NCI-H1092 treated with DMSO at 0.1 percent for 48 hours (cell line): ENCODE measurements around the gene TFPT.
"Not testable (repeated sequence)": the region's sequence is repeated elsewhere in the genome, so short reads cannot be mapped to it uniquely, and the experiment has no call there.

Experiments
- DNase-seq: peaks from one replicate; lab custom pipeline; 2025; lab: John Stamatoyannopoulos, UW

Gene TFPT

GRCh38 chr19:54123682-54124081 is 8.2 kb upstream of the TFPT start:
- no peak for DNase-seq

GRCh38 chr19:54121259-54121658 is 5.8 kb upstream of the TFPT start:
- no peak for DNase-seq

DNA sequence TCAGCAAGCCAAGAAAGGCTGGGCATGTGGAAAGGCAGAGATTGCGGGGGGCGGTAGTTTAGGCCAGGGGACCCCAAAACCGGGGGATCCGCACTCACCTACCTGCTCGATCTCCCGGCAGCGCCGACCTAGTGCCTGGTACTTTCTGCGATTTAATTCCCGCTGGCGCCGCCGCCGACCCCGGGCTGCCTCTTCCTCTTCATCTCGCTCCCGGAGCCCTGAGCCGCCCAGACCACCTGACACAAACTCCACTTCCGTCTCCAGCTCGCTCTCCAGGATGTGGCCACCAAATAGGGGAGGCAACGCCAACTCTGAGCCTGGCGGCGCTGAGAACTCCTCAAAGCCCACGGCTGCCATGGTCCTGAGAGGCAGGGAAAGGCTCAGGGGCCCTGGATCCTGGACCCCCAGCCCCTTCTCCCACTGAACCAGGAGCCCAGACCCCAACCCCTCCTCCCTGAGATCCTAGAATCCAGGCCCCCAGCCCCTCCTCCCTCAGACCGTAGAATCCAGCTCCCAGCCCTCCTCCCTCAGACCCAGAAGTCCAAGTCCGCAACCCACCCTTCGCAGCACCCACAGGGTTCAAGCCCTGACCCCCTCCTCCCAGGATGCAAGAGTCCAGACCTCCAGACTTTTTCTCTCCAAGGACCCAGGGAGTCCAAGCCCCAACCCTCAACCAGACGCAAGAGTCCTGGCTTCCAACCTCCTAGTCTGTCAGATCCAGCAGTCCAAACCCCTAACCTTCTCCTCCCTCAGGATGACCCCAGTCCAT is 933 bp downstream of the TFPT start:
- peak; percentile 3 for DNase-seq

GRCh38 chr19:54109651-54110050 is 5.8 kb downstream of the TFPT start:
- DNase-seq, result no peak

- no peak for DNase-seq
Measured at GRCh38 chr19:54108496-54108895, 7.0 kb downstream of the TFPT start.

- DNase-seq, result no peak
Measured at GRCh38 chr19:54107876-54108490, 7.5 kb downstream of the TFPT start.

DNA sequence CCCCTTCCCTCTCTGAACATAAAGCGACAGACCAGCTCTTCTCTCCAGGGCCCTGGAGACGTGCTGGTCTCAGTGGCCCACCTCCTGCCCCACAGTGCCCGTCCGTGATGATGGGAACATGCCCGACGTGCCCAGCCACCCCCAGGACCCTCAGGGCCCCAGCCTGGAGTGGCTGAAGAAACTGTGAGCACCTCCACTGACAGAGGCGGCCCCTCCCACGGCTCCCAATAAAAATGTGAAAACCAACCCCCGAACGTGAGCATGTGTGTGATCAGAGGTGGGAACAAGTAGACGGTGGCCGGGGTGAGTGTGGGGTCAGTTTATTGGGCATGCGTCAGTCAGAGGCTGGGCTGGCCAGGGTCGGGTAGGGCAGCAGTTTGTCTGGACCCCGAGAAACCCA is 8.7 kb downstream of the TFPT start:
- DNase-seq, result no peak

GRCh38 chr19:54105796-54106195 is 9.7 kb downstream of the TFPT start:
- DNase-seq, result no peak

DNA sequence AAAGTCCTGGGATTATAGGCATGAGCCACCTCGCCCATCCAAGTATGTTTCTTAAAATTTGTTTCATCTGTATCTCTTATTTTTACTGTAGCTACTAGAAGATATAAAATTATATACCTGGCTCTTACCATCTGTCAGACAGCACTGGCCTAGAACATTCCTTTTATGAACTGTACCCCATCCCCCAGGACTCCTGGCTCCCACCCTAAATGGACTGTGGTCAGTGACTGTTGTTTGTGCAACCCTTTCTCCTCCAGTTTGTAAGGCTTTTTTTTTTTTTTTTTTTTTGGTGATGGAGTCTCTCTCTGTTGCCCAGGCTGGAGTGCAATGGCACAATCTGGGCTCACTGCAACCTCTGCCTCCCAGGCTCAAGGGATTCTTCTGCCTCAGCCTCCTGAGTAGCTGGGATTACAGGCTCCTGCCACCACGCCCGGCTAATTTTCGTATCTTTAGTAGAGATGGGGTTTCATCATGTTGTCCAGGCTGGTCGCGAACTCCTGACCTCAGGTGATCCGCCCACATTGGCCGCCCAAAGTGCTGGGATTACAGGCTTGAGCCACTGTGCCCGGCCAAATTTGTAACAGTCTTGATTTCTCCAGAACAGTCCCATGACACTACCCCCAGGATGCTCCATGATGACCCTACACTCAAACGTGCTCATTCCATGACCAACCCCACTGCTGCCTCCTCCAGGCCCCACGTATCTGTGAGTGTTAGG is 10.3 kb downstream of the TFPT start:
- DNase-seq, result no peak

DNA sequence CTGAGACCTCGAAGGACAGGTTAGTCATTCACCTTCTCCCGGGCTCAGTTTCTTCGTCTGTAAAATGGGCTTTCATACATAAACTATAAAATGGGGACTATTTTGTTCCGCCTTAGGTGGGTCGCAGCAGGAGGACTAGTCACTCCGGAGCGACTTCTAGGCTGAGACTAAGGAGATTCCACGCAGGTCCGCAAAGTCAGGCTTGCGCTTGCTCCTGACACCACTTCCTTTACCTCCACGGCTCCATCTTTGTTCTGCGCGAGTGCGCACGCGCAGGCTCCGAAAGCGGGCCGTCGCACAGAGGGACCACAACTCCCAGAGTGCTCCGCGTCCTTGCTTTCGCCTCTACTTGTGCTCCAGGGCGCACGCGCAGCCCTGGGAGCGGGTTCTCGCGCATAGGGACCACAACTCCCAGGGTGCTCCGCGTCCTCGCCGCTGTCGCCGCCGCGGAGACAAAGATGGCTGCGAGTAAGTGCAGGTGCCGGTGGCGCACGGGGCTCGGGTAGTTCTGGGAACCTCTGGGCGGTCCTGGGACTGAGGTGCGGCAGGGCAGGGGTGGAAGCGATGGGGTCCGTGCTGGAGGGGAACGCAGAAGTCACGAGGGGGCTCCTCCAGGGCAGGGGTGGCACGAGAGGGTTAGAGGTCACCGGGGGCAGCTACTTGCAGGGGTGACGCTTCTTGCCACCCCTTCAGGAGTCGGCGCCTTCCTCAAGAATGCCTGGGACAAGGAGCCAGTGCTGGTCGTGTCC is 12.9 kb downstream of the TFPT start, which contains the start of gene NDUFA3:
TSS of gene NDUFA3 (plus strand) at position 435 of the 749 bp plus-strand sequence. CDS start at position 459, 24 bp downstream.
- peak; percentile 95 for DNase-seq

- DNase-seq, result no peak
Measured at GRCh38 chr19:54100561-54100960, 14.9 kb downstream of the TFPT start, which contains the start of gene OSCAR. TSS of gene OSCAR (minus strand) at chr19:54100803. CDS start at chr19:54100792, 11 bp downstream.

- DNase-seq, result not testable (repeated sequence)
Measured at GRCh38 chr19:54099903-54100255, 15.6 kb downstream of the TFPT start.

DNA sequence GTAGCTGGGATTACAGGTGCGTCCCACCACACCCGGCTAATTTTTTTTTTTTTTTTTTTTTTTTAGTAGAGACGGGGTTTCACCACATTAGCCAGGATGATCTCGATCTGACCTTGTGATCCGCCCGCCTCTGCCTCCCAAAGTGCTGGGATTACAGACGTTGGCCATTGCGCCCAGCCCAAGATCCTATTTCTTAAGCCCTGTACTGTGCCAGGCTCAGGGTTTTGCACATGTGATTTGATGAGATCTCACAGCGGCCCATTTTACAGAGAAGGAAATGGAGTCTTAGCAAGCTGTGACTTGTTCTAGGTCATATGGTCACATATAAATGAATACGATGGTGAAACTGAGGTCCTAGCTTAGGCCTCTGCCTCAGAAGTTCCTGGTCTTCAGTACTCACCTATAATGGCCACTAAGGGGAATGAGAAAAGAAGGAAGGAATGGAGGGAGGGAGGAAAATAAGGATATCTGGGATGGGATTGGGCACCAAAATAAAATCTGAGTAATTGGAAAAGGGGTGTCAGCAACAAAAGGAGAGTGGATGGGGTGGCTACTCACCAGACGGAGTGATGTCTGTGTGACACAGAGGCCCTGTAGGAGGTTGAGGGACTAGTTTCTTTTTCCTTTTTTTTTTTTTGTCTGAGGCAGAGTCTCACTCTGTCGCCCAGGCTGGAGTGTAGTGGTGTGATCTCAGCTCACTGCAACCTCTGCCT is 16.1 kb downstream of the TFPT start:
- no peak for DNase-seq

GRCh38 chr19:54096617-54097106 is 18.8 kb downstream of the TFPT start:
- DNase-seq, result no peak

- DNase-seq, result not testable (repeated sequence)
Measured at GRCh38 chr19:54095859-54096616, 19.4 kb downstream of the TFPT start.

DNA sequence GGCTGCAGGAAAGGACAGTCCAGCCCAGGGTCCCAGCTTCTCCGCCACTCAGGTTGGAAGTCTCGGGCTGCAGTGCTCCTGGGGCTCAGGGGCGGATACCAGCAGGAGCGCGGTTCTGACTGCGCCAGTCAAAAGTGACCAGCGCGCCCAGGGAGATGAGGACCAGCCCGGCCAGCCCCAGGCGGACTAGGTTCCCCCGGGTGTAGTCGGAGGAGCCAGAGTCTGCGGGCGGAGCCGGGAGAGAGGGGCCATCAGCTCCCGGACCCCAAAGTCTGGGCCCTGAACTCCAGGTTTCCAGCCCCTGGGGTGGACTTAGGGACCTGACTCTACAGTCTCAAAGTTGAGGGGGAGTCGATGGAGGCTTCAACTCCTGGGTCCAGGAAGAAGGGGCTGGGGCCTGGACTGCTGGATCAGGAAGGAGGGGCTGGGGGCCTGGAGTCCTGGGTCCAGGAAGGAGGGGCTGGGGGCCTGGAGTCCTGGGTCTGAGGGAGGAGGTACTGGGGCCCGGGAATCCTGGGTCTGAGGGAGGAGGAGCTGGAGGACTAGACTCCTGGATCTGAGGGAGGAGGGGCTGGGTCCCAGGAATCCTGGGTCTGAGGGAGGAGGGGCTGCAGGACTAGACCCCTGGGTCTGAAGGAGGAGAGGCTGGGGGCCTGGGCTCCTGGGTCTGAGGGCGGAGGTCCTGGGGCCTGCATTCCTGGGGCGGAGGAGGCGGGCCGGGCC is 20.2 kb downstream of the TFPT start:
- no peak for DNase-seq

- DNase-seq, result no peak
Measured at GRCh38 chr19:54094426-54095000, 20.9 kb downstream of the TFPT start.

GRCh38 chr19:54084410-54084809 is 31.0 kb downstream of the TFPT start:
- no peak for DNase-seq

GRCh38 chr19:54081032-54081431 is 34.4 kb downstream of the TFPT start, which contains the start of gene TARM1:
TSS of gene TARM1 (minus strand) at chr19:54081365. CDS start at chr19:54081340, 25 bp downstream.
- DNase-seq, result no peak
